Erythroblast (primary cell): Measurements from ENCODE around the gene ISG20.
"Not testable (repeated sequence)": the region's sequence is repeated elsewhere in the genome, so short reads cannot be mapped to it uniquely, and the experiment has no call there.

Source experiments
- DNase-seq, 2 experiments: peaks; one replicate each; lab custom pipeline; 2025; lab: John Stamatoyannopoulos, UW
- GATA1 ChIP-seq: IDR thresholded peaks from 2 replicates; pipeline ENCODE4 v1.6.1; 2011; ENCODE audit warnings: low read depth, mild to moderate bottlenecking, control low read depth, low read length, moderate library complexity
- POLR2A ChIP-seq: IDR thresholded peaks from 2 replicates; pipeline ENCODE4 v1.6.1; 2011; ENCODE audit warnings: mild to moderate bottlenecking, low read length

Gene ISG20

DNA sequence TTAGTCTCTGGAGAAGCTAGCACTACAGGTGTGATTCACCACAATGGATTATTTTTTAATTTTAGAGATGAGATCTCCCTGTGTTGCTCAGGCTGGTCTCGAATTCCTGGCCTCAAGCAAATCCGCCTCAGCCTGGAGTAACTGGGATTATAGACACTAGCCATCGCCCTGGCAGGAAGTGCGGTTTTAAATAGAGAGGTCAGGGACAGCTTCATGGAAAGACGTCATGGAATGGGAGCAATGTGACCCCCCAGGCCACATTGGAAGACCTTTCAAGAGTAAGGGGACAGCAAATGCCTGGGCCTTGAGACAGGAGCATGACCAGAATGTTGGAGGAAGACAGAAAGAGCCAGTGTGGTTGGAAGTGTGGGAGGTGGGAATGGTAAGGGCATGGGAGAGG, 2.2 kb upstream of the ISG20 start:
- no peak for DNase-seq

DNA sequence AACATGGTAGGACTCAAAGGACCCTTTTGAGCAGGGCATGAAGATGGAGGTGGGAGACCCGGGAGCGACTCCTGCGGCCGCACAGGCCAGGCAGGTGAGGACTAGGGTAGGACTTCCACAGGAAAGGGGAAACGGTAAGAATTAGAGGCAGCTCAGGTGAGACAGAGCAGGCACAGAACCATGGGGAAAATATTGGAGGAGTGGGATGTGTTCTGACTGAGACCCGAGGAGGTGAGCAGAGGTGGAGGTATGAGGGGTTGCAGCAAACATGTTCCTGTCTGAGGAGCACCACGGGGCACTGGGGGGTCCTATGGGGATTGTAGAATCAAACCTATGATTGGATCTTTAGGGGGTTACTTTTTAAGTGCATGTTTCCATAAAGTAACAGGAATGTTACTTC, 1.4 kb upstream of the ISG20 start:
- no peak for TF ChIP-seq GATA1
- DNase-seq, result no peak

More for the DNA sequence above, 2.2 kb upstream of the ISG20 start:
- TF ChIP-seq GATA1, result no peak
- TF ChIP-seq POLR2A, result peak; percentile 25

DNA sequence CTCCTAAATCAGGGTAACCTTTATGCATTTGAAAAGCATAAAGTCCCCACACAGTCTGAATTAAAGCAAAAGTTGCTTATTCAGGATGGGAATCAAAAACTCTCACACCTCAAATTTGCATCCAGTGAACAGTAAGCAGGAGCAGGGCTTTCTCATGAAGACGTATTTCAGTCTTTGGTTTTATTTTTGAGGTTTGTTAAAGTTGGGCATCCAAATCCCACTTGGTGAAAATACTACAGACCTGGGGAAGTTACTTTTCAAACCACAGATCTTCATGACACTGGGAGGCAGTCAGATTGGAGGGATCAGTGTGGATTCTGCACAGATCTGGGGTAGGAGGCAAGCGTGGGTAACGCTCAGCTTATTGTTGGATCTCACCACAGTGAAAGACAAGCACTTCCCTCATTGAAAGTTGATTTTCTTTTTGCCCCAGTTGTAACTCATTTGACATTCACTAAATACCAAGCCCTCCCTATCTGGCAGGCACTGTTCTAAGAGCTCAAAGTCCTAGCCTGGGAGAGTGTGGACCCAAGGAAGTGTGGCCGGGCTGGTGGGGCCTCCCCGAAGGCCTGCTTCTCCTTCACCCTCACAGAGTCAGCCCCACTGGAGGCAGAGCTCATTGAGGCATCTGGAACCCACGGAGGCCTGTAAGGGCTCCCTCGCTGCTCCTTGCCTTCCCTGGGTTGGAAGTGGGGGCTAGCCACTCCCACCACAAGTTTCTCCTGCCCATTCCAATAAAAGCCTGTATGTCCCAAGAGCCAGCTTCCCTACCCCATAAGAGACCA, 783 bp upstream of the ISG20 start:
- DNase-seq, result peak in 1 of 2 experiments; percentile 55
- TF ChIP-seq POLR2A (no peak), GATA1 (no peak)

DNA sequence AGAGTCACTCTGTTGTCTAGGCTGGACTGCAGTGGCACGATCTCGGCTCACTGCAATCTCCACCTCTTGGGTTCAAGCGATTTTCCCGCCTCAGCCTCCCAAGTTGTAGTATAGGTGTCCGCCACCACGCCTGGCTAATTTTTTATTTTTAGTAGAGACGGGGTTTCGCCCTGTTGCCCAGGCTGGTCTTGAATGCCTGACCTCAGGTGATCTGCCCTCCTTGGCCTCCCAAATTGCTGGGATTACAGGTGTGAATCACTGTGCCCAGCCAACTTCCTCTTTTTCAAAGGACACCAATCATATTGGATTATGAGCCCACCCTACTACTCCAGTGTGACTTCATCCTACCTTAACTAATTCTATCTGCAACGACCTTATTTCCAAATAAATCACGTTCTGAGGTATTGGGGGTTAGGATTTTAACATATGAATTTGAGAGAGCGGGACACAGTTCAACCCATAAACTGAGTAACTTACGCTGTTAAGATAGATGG, 3.2 kb downstream of the ISG20 start:
- no peak for DNase-seq
- TF ChIP-seq GATA1, result no peak
- no peak for TF ChIP-seq POLR2A

DNA sequence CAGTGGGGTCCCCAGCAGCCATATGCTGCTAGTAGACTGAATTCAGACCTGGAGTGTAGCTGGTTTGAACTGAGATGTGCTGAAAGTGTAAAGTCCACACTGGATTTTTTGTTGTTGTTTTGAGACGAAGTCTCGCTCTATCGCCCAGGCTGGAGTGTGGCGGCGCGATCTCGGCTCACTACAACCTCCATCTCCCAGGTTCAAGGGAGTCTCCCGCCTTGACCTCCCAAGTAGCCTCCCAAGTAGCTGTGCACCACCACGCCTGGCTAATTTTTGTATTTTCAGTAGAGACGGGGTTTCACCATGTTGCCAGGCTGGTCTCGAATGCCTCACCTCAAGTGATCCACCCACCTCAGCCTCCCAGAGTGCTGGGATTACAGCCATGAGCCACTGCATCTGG, 3.7 kb downstream of the ISG20 start:
- not testable (repeated sequence) for DNase-seq

DNA sequence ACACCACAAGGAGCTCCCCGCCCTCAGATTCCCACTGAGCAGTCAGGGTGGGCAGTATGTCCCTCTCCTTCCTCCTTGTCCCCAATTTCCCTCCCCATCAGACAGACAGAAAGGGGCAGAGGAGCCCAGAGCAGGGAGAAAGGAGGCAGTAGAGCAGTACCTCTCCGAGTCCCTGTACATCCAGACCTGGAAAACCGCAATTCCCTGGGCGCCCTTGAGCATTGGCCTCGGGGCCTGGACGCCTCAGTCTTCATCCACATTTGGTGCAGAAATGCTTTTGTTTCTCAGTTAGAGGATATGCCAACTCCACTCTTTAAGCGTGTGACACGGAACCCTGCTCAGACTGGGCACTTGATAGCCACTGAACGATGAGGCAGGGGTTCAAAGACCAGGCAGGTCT, 5.9 kb downstream of the ISG20 start:
- DNase-seq, result no peak

DNA sequence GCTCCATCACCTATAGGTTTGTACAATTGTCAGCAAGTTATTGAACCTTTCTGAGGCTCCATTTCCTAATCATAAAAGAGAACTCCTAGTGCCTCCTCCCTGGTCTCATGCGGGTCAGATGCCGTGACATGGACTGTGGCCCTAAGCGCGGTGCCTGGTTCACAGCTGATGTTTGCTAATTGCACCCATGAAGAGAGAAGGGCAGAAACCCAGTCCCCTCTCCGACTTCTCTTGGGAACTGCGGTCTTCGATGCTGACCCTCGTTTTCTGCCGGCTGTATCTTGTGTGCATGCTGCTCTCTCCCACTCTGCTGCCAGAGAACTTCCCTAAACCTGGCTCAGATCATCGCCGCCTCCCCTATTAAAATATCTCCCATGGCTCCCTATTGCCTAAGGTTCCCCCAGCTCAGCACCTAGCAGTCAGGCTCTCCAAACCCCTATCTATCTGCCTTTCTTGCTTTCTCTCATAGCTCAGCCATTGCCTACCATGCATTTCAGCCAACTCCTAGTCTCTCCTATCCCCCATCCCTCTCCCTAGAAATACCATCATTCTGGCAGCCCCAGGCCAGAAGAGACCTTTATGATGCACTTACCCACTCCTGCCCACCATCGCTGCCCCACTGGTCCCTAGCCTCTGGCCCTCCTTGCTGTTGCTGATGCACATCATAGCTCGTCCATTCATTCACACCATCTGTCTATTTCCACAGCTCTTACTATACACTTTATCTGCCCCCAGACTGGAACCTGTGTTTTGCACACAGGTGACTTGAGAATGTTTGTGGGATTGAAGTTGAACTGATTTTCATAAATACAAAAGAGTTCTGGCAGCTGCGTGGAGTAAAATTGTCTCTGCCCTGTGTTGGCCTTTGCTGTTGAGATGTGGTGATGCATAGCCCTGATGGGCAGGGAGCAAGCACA, 6.6 kb downstream of the ISG20 start:
- DNase-seq, result no peak
- TF ChIP-seq POLR2A (no peak), GATA1 (no peak)

More for the DNA sequence above, 5.9 kb downstream of the ISG20 start:
- TF ChIP-seq GATA1 (no peak), POLR2A (no peak)

DNA sequence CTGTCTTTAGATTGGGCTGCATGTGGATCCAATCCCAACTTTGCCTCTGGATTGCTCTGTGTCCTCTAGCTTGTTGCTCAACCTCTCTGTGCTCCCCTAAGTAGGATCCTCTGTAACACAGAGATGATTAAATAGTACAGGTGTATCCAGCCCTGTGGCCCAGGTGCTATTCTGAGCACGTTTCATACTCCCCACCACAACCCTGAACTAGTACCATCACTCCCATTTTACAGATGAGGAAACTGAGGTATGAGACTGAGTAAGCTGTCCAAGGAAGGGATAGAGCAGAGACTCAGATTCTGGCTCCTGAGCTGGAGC, 7.2 kb downstream of the ISG20 start:
- no peak for TF ChIP-seq POLR2A
- no peak for TF ChIP-seq GATA1
- DNase-seq, result no peak

DNA sequence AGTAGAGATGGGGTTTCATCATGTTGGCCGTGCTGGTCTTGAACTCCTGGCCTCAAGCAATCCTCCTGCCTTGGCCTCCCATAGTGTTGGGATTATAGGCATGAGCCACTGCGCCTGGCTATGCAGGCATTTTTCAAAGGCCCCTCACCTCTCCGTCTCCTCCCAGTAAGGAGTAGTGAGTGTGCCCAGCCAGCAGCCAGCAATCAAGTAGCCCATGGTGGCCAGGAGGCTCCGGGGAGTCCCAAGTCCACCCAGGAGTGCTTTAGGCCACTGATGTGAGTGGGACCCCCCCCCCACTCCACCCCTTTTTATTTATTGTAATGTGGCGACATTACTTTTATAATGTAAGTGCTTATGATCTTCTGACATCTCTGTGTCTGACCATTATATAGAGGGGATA, 8.1 kb downstream of the ISG20 start:
- no peak for DNase-seq
- no peak for TF ChIP-seq GATA1
- no peak for TF ChIP-seq POLR2A

DNA sequence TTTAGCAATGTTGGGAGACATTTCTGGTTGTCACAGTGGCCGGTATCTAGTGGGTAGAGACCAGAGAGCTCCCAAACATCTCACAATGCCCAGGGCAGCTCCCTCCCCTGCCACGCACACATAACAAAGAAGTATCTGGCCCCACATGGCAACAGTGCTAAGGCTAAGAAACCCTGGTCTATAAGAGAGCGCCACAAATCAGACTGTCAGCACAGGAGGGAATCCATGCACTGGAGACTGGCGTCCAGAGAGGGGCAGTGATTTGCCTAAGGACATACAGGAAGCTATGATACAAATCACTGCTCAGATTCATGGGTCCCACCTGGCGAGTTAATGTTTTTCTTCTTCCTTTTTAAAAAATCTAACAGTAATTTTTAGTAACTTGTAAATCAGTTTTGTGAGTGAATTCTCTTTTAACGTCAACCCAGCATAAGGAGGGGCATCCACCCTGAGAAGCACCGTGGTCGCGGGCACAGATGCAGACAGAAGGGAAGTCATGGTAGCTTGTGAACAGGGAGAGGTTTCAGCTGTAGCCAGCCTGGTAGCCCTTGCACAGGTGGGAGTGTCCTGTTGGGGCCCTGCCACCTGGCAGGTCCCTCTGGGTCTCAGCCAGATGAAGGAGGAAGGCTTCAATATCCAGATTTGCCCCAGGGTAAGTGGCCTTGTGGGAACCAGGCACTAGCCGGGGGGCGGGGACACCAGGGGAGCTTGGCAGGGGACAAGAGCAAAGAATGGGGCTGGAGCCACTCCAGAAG, 8.7 kb downstream of the ISG20 start:
- no peak for DNase-seq
- TF ChIP-seq POLR2A (no peak), GATA1 (no peak)

DNA sequence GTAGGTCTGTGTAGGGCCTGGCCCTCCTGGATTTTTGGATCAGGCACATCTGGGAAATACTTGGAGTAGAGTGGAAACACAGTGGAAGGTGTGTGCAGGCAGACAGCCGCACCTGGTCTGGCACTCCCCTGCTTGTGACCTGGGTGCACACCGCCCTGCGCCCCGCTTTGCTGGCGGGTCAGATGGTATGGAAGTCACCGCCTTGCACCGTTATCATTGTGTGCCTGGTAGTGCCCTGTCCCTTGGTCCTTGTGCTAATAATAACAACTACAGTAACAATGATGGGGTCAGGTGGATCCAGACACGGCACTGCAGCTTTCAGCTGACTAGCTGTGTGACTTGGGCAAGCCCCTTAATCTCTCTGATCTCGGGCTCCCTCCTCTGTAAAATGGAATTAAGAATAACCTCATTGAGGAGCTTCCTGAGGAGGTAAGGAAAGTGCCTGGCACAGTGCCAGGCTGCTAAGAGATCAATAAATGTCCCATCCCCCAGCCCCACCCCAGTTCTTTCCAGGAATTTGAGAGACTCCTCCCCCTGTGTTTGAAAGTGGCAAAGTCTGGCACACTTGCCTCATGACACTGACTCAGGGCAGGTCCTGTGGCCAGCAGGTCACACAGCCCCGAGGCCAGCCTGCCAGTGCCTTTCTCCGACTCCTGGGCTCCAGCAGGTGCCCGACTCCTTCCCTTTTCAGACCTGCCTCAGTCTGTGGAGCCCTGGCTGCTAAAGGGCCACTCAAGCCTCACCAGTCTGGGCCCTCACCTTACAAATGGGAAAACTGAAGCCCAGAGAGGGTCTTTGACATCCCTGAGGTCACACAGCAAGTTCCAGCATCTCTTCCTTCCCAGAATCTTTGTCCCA, 9.8 kb downstream of the ISG20 start:
- peak in 1 of 2 experiments; percentile 34 for DNase-seq
- TF ChIP-seq POLR2A (peak; percentile 26), GATA1 (no peak)

DNA sequence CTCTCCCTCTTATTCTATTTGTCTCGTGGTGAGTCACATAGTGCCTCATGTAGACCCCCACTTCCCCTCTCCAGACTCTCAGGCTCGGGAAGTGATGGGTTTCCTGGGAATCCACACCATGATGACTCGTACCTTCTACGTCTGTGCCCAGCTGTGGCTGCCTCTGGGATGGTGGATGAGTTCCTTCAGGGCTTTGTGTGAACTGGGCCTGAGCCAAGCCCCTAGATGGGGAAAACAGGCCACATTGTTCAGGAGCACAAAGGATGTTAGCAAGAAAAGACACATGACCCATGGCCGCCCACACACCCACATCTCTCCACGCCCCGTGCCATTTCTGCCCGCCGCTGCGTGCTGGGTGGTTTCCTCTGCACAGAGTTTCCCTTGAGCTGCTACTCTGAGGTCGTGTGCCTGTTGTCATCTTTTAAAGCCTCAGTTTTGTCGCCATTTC, 10.5 kb downstream of the ISG20 start:
- DNase-seq, result no peak
- no peak for TF ChIP-seq GATA1
- no peak for TF ChIP-seq POLR2A

DNA sequence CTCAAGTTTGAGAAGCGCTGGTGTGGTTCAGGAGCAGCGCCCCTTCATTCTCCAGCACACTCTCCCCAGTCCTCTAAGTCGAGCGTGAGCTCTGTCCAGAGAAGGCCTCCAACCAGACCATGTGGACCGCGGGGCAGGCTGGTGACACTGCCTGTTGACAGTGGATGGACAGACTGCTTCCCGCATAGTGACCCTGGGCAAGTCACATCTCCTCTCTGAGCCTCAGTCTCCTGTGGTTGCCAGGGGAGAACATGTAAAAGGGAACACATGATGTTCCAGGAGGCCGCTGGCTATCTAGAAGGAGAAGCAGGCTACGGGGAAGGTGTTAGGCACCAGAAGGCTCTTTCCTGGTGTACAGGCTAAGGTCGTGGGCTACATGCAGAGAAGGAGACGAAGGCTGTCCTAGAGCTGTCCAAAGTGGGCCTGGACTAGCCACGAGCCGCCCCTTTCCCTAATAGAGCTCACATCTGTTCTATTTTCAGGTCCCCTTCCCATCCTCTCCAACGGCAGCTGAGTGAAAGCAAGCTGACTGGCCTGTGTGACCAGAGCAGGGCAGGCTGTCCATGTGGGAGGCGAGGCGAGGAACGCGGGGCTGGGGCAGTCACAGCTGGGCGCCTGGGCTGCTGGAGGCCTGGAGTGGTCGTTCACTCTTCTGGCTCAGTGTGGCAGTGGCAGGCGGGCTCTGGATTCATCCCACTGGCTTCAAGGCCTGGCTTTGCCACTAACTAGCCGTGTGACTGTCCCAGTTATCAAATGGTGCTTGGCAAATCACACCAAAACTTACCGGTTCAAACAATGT, 11.1 kb downstream of the ISG20 start:
- no peak for TF ChIP-seq POLR2A
- no peak for TF ChIP-seq GATA1
- DNase-seq, result no peak
